Body of pancreas (tissue), 4 donors: Measurements from ENCODE around the gene SPTBN1. TPM values are rescaled to one million over a fixed set of nuclear protein-coding genes. Genes with fewer than 3 reads are reported as not detected.

ENCODE experiments used
- ATAC-seq: fragments of 150-250 bp; one replicate; pipeline ENCODE4 v1.9.1; 2016
- DNase-seq, 4 donors: peaks; one replicate each; pipeline ENCODE4 v3.0.0-alpha.2; 2019
- H3K27ac ChIP-seq, 4 donors: fragments of 200-600 bp; sonication (generic); 1 replicate in 3 of 4; 2 replicates in 1 of 4; pipeline versions ENCODE4 v1.5.1 to v1.6.1; 2016 to 2019; ENCODE audit warnings: mild to moderate bottlenecking in 1 of 4, mixed read lengths in 1 of 4, moderate library complexity in 1 of 4
- H3K27me3 ChIP-seq, 2 donors: fragments of 200-600 bp; sonication (generic); one replicate each; pipeline ENCODE4 v1.6.0; 2016; ENCODE audit warnings: mild to moderate bottlenecking in 1 of 2
- H3K36me3 ChIP-seq, 2 donors: fragments of 200-600 bp; sonication (generic); replicated peaks in 1 of 2; 2 replicates each; pipeline ENCODE4 v1.5.1; 2016; ENCODE audit warnings: low read depth in 2 of 2; ENCODE audit not compliant: insufficient read depth in 1 of 2
- H3K4me1 ChIP-seq: fragments of 200-600 bp; sonication (generic); one replicate; pipeline ENCODE4 v1.6.0; 2016
- H3K4me3 ChIP-seq, 2 donors: fragments of 200-600 bp; sonication (generic); 1 replicate in 1 of 2; 2 replicates in 1 of 2; pipeline ENCODE4 v1.5.1; 2016 to 2019
- H3K9me3 ChIP-seq, 3 donors: fragments of 200-600 bp; sonication (generic); 1 replicate in 2 of 3; 2 replicates in 1 of 3; pipeline ENCODE4 v1.5.1; 2016
- POLR2A ChIP-seq, 3 donors: fragments of 450-650 bp; IDR thresholded peaks; one replicate each; pipeline ENCODE4 v1.6.1; 2016; ENCODE audit warnings: antibody characterized with exemption in 3 of 3, mild to moderate bottlenecking in 2 of 3
- WGBS, 2 donors: methylation state at CpG; one replicate each; pipeline ENCODE4 v1.1.5; 2017; 5-methylcytosine and 5-hydroxymethylcytosine counted together
- intact Hi-C: fragments of 100-400 bp; cut with DNase I; formaldehyde crosslinking; loops from one replicate; pipeline ENCODE4 v1.15.1; 2023
- total RNA-seq, 2 donors: library from RNA; depleted of rRNA; stranded (reverse); fragments of >200 nt; gene quantifications; one replicate each; pipeline ENCODE4 v1.1.0, GENCODE V29; 2016
- TF ChIP-seq, protein P1 (sequence below), 7 experiments: fragments of 450-650 bp in 4 of 7; fragments of 200-600 bp in 3 of 7; sonication (generic) in 3 of 7; IDR thresholded peaks; one replicate each; pipeline ENCODE4 v1.5.1; 2016 to 2019; ENCODE audit warnings: antibody characterized with exemption in 7 of 7

The SPTBN1 gene
- total RNA-seq, 2 donors from 2014 or later, result 186 to 195 TPM

DNA sequence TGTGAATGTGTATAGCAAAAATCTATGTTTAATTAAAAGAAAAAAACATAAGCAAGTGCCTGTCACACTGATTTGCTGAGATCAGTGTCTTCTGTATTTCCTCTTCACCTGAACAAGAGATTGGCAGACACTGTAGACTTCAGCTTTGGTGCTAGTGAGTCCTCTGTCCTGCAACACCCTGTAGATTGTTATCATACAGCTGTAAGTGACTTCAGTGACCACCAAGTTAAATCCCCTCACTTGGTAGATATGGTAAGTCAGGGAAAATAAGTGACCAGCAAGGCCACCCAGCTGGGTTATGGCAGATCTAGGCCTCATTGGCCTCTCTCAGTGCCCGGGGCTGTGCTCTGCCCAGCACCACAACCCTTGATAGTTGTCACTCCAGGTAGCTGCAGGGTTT, 147.7 kb downstream of the SPTBN1 start:
- no peak overlapping the region for H3K4me3 ChIP-seq
- 64 to 71% methylated on average over 1 of the region's 1 CpG for WGBS, 2 donors
- H3K27me3 ChIP-seq, result no peaks in the 10 kb centered on the region
- peaks cover 65% of the 10 kb centered on the region for H3K4me1 ChIP-seq
- TF ChIP-seq, protein P1, sequence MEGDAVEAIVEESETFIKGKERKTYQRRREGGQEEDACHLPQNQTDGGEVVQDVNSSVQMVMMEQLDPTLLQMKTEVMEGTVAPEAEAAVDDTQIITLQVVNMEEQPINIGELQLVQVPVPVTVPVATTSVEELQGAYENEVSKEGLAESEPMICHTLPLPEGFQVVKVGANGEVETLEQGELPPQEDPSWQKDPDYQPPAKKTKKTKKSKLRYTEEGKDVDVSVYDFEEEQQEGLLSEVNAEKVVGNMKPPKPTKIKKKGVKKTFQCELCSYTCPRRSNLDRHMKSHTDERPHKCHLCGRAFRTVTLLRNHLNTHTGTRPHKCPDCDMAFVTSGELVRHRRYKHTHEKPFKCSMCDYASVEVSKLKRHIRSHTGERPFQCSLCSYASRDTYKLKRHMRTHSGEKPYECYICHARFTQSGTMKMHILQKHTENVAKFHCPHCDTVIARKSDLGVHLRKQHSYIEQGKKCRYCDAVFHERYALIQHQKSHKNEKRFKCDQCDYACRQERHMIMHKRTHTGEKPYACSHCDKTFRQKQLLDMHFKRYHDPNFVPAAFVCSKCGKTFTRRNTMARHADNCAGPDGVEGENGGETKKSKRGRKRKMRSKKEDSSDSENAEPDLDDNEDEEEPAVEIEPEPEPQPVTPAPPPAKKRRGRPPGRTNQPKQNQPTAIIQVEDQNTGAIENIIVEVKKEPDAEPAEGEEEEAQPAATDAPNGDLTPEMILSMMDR (IDR thresholded peaks at IDR 0.05), result no peak
- TF ChIP-seq POLR2A (IDR thresholded peaks at IDR 0.05), result no peak
- DNase-seq, result no peak
- intact Hi-C loops, result no loop called here
- ATAC-seq, result no peak
- H3K9me3 ChIP-seq, result no peaks in the 10 kb centered on the region
- H3K36me3 ChIP-seq, result no peaks in the 10 kb centered on the region
- H3K27ac ChIP-seq, result peak overlapping the region in 3 of 4 donors; percentile 14 to 58 (median 39)

- 70 to 81% methylated on average over 10 of the region's 10 CpGs for WGBS, 2 donors
- Histone ChIP-seq H3K4me1 (peaks cover 61% of the 10 kb centered on the region), H3K27me3 (no peaks in the 10 kb centered on the region), H3K27ac (peak overlapping the region in 2 of 4 donors; percentile 24 to 58), H3K36me3 (no peaks in the 10 kb centered on the region), H3K4me3 (no peak overlapping the region), H3K9me3 (no peaks in the 10 kb centered on the region)
- DNase-seq, result no peak
- ATAC-seq, result no peak
- TF ChIP-seq, protein P1 (IDR thresholded peaks at IDR 0.05), result no peak
- TF ChIP-seq POLR2A (IDR thresholded peaks at IDR 0.05), result no peak
- intact Hi-C loops, result no loop called here
Observed at GRCh38 chr2:54604871-54605270, 148.7 kb downstream of the SPTBN1 start.

GRCh38 chr2:54605836-54606235, 149.7 kb downstream of the SPTBN1 start:
- Histone ChIP-seq H3K27me3 (no peaks in the 10 kb centered on the region), H3K9me3 (no peaks in the 10 kb centered on the region), H3K36me3 (no peaks in the 10 kb centered on the region), H3K4me1 (peaks cover 54% of the 10 kb centered on the region), H3K27ac (peak overlapping the region in 2 of 4 donors; percentile 20 to 24), H3K4me3 (no peak overlapping the region)
- intact Hi-C loops, result no loop called here
- TF ChIP-seq, protein P1 (IDR thresholded peaks at IDR 0.05), result no peak
- TF ChIP-seq POLR2A (IDR thresholded peaks at IDR 0.05), result no peak
- no peak for ATAC-seq
- whole genome bisulfite sequencing, 2 donors, result 79 to 84% methylated on average over 3 of the region's 3 CpGs
- DNase-seq, result no peak

DNA sequence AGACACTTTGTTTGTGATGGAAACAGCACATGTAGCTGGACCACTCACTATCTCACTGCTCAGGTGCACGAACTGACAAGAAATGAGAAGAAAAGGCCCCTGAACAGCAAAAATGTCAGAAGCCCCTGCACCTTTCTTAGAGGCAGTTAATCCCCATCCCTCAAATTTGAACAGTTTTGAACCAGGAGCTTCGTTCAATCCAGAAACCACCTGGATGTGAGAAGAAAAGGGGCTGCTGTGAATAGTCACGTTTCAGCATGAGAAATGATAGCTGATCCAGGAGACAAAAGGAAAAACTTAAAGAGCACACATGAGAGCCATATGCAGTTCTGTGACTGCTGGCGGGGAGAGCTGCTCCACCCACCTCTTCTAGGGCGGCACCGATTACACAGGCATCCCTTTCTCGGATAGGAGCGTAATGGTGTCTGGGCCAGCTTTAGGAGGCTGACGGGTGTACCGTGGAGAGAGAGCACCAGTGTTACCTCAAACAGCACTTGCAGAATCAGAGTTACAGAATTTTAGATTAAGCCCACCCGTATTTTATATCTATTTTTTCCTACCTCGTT, 150.3 kb downstream of the SPTBN1 start:
- WGBS, 2 donors, result 76 to 84% methylated on average over 12 of the region's 12 CpGs
- ATAC-seq (no peak), DNase-seq (no peak)
- Histone ChIP-seq H3K27me3 (no peaks in the 10 kb centered on the region), H3K9me3 (no peaks in the 10 kb centered on the region), H3K4me1 (peaks cover 49% of the 10 kb centered on the region), H3K36me3 (no peaks in the 10 kb centered on the region), H3K27ac (no peak overlapping the region), H3K4me3 (no peak overlapping the region)
- intact Hi-C loops, result no loop called here
- no peak for TF ChIP-seq POLR2A (IDR thresholded peaks at IDR 0.05)
- TF ChIP-seq, protein P1 (IDR thresholded peaks at IDR 0.05), result no peak

DNA sequence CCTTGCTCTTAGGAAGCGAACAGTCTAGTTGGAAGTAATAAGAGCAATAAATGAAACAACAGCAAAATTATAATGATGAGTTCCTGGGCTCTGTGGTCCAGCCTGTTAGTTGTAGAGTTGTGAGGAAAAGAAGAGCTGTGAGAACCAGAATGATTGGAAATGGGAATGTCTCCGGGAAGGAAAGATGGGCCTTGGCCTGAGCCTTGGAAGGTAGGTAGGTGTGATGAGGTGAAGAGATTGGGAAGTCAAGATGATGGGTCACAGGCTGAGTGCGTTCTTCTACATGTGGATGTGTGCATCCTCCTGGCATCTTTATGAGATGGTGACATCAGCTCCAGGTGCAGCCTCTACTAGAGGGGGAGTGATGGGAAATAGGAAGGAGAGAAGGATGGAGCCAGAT, 152.1 kb downstream of the SPTBN1 start:
- H3K4me1 ChIP-seq, result peaks cover 49% of the 10 kb centered on the region
- TF ChIP-seq POLR2A (IDR thresholded peaks at IDR 0.05), result no peak
- TF ChIP-seq, protein P1 (IDR thresholded peaks at IDR 0.05), result no peak
- H3K27me3 ChIP-seq, result no peaks in the 10 kb centered on the region
- H3K27ac ChIP-seq, result no peak overlapping the region
- WGBS, 2 donors, result 88 to 98% methylated on average over 3 of the region's 3 CpGs
- no peaks in the 10 kb centered on the region for H3K9me3 ChIP-seq
- no peak for ATAC-seq
- DNase-seq, result no peak
- intact Hi-C loops, result no loop called here
- no peak overlapping the region for H3K4me3 ChIP-seq
- no peaks in the 10 kb centered on the region for H3K36me3 ChIP-seq
